ENCODE data around the gene PLAC8L1.
A peak's percentile ranks its signal among the peaks of the same experiment; 100 is the strongest.

Gene PLAC8L1

DNA sequence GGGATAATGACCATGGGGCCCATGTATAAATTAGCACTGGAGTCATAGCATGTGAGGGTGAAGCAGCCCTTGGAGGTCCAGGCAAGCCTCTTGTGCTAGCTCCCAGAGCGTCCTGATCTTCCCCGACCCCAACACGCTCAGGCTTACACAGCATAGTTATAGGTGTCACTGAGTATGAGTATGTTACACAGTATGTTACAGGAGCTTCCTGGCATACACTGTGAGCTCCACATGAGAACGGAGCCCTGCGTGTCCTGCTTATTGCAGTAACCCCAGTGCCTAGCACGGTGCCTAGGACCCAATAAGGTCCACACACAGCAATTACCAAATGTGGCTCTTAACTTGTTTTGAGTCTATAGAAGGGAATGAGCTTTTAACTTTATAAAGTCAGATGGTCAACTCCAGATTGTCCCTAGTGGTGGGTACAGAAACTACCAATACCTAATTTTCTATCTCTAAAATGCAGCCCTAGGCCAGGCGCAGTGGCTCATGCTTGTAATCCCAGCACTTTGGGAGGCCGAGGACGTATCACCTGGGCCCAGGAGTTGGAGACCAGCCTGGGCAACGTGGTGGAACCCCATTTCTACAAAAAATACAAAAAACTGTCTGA, 64.1 kb downstream of the PLAC8L1 start:
- DNase-seq, result peak in 1 of 2 experiments; percentile 41

DNA sequence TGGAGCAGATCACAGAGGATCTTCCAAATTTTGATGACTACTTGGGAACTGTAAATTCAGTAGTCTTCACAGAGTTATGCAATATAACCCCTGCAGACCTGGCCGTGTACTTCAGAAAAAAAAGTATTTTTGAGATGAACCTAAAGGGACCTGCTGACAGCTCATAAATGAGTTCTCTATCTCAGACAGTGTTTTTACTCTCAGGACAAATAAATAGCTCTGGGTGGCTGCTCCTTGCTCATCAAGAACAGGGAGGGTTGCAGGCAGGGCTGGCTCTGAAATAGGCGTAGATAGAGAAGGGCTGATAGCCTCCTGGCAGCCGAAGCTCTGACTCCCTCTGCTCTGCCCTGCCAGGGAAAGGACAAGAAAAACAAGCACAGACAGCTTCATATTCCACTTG, 64.8 kb downstream of the PLAC8L1 start:
- DNase-seq, result no peak

DNA sequence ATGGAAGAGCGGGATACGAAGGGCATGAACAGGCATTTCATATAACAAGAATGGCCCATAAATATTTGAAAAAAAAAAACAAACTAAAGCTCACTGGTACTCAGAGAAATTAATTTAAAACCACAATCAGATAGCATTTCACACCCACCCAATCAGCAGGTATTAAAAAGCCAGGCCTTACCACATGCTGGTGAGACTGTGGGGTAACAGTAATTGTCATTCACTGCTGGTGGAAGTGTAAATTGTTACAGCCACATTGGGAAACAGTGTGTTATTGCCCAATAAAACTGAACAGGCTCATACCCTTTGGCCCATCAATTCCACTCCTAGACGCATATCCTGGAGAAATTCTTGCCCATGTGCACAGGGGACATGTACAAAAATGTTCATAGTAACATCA, 66.0 kb downstream of the PLAC8L1 start:
- no peak for DNase-seq

DNA sequence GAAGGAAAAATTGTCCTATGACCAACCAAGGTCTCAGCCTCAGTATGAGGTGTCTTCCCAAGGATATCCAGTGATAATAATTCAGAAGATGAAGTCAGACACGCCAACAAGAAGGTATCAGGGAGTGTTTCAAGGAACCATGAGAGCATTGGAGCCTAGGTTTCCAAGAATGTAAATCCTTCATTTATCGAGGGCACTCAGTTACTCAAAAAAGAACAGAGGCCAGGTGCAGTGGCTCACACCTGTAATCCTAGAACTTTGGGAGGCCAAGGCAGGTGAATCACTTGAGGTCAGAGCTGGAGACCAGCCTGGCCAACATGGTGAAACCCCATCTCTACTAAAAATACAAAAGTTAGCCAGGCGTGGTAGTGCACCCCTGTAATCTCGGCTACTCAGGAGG, 70.8 kb downstream of the PLAC8L1 start:
- DNase-seq, result no peak
